SK-MEL-5 (cell line): ENCODE measurements around the gene EMD. TPM values are rescaled to one million over a fixed set of nuclear protein-coding genes. Genes with fewer than 3 reads are reported as not detected.

Source experiments
- DNase-seq: peaks from one replicate; pipeline ENCODE4 v3.0.0-alpha.2; 2016; ENCODE audit warnings: low read depth, low spot score
- in situ Hi-C: cut with HindIII; loops from 2 replicates; pipeline ENCODE4 v1.10.0; 2016; ENCODE audit warnings: low sequenced_read_pairs, high pct_unique_total_duplicates, low pct_unique_long_range_greater_than_20kb
- total RNA-seq: library from RNA; depleted of rRNA; stranded (reverse); fragments of >200 nt; shearing (Covaris generic); gene quantifications from 2 replicates; pipeline ENCODE4 v1.2.3, GENCODE V29; 2014

The EMD gene
- total RNA-seq, 1 experiment from 2014 or later, result 15.4 TPM

DNA sequence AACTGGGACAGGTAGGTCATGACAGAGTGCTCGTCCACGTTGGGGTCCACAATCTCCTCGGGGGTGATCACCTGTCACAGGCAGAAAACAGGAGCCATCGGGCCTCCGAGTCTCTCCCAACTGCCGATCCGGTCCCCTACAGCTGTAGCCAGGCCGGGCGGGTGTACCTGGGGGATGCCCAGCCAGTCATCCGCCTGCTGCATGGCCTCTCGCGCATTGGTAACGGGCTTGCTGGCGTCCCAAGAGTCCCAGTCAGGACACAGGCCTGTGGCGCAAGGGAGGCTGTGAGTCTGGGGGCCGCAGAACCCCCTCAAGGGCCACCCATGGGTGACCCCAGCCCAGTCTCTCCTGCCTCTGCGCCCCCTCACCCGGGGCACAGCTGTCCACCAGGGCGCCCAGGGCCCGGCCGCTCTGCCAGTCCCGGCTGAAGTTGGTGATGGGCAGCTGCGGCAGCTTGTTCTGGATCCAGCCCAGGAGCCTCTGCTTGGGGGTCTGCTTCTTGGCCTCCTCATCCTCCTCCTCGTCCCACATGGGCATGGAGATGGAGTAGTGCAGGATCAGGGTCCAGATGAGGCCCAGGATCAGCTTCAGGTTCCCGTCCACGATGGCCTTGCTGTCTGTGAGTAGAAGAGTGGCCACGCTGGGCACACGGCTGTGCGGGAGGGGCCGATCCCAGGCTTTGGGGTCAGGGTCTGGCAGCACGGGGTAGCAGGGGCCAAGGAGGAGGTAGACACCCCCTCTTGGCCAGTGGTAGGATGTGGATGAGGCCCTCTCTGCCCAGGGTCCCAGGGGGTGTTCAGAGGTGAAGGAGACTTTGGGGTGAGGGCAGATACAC, 11.4 kb upstream of the EMD start:
- in situ Hi-C loops, result no loop called here
- no peak for DNase-seq

DNA sequence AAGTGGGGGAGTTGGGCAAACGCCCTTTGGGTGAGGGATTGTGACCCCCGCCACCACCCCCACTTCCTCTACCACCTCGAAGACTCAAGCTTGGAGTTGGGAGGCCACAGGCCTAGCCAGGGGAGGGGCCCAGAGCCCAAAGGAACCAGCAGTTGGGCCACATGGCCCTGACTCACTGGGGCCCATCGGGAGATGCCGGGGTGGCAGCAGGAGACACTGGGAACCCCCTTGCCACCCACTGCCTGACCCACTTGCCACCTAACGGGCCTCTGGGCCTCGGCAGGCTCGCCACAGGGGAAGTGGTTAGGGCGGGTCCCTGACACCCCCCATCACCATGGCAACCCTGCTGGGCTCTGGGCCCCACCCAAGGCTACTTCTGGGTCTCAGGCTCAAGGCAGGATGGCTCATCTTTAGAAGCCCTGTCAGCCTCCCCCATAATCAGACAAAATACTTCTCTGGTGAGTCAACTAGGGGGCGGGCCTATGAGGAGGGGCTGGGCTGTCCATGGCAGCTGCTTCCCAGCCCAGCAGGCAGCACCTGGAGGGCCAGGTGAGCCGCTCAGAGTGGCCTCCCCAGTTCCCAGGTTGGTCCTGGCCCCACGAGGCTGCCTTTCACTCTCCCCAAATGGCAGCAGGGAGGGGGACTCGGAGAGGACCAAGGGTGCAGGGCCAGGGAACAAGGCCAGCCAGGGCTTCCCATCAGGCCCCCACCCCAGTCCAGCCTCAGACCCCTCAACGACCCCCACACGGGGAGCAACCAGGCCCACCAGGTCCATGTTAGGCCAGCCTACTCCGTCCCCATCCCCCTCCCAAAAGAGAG, 10.3 kb upstream of the EMD start:
- in situ Hi-C loops, result no loop called here
- DNase-seq, result peak; percentile 40

DNA sequence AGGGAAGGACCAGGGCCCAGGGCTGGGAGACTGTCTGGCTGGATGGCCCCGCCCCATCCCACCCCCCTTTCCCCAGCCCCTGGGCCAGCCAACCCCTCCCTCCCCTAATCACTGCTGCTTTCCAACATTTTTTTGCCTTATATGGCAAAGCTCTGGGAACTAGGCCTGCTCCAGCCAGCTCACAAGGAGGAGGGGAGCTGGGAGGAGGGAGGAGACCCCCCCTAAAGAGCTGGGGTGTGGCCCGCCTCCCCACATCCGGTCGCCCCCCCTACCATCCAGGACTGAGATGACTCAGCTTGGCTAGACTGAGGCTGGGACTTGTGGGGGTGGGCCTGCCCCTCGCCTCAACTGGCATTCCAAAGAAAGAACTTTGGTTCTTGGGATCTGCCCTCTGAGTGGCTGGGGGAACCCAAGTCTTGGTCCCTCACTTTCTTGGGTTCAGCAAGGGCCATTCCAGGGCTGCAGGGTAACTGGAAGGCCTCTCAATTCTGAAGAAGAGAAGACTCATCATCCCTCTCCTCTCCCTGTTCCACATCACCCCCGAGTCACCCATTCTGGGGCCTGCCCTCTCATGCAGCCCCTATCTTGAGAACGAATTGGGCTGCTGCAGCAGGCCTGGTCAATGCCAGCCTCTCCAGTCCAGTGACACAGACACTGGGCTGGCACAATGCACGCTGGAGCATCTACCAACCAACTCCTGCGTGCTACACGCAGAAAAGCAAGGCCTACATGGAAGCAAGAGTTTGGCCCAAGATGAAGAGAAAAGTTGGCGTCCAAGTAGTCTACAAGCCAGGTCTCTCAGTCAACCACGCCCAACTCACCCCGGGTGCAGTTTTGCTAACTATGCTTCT, 9.4 kb upstream of the EMD start:
- peak; percentile 52 for DNase-seq
- in situ Hi-C loops, result no loop called here

DNA sequence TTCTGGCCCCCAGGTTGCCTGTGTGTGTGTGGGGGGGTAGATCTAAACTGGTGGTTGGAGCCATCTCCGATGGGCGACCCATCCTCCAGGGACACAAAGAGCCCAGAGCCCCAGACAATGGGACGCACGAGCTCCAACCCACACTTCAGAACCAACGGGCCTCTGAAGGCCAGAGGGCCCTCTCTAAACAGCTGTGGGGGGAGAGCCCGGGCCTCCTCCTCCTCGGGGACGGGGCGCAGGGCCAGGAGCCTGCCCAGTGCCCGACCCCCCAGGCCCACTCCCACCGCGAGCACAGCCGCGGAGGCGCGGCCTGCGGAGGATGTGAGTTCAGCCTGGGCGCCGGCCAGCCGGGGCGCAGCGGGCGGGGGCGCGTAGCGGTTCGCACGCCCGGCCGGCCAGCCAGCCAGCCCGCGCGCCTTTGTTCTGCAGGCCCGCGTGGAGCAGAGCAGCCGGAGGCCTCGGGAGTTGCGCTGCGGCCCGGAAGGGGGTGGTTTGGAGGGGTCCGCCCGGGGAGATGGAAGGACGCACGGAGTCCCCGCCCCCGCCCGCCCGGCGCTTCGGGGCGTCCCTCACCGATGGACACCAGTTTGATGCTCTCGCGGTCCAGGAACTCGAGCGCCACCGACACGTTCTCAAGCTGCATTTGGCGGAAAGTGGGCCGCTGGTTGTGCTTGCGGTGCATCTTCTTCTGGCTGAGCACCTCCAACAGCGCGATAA, 8.6 kb upstream of the EMD start:
- in situ Hi-C loops, result no loop called here
- no peak for DNase-seq

DNA sequence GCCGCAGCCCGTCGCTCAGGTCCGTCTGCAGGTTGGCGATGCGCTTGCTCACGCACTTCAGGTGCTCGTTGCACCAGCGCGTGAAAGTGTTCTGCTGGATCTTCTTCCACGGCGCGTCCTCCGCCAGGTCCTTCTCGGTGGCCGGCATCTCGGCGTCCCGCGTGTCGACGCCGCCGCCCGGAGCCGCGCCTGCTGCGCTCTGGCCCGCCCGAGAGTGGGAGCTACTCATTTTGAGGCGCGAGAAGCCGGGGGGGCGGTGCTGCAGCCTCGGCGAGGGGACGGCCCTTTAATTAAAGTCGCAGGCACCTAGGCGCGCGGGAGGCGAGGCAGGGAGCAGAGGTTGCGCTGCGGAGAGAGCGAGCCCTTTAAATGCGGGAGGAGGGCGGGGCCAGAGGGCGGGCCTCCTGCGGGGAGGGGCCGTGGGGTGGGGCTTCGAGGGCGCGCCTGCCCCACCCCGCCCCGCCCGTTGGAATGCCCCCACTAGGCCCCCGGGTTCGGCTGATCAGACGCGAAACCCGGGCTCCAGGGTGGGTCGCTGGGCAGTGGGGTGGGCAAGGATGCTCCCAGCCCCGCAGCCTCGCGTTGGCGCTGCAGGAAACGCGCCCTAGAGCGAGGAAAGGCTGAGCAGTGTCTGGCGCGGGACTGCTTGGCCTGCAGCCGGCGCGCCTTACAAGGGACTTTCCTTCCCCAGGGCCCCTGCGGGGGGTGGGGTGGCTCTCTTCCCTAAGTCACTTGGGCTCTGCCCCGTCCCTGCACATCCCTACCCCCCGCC, 7.9 kb upstream of the EMD start:
- in situ Hi-C loops, result no loop called here
- peak; percentile 90 for DNase-seq

DNA sequence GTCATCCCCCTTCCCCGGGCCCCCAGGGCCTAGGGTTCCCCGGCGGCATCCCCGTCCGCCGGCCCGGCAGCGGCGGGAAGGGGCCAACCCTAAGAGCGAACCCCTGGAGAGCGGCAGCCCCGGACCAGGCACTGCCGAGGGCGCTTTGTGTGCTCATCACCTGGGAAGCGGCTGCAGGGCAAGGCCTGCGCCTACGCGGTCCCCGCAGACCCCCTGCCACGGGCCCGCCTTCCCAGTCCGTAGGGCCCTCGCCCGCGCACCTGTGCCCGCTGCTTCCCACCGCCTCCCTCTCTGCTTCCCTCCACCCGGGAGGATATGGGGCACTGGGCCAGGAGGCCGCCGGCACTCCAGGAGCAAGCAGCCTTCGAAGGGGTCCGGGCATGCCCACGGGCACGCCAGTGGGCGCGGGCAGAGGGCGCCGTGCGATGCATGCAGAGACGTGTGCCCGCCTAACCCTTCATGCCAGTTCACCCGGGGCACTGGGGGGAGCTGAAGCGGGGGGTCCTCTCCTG, 7.2 kb upstream of the EMD start:
- in situ Hi-C loops, result no loop called here
- DNase-seq, result no peak

DNA sequence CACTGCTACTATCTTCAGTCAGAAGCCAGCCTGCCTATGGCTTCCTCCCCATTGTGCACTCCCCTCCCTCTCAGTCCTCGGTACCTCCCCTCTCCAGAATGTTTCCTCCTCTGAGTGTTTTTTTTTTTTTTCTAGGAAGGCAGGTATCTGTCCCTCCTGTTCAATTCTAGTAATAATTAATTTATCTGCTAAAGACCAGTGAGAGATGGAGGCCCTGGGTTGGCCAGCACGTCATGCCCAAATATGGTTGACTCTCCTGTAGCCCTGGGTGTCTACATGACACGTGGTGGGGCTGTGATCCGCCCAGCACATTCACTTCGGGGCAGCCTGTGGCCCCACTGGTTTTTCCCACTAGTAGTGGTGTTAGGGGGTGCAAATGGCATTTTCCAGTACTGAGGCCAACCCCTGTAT, 6.5 kb upstream of the EMD start:
- no peak for DNase-seq
- in situ Hi-C loops, result no loop called here

DNA sequence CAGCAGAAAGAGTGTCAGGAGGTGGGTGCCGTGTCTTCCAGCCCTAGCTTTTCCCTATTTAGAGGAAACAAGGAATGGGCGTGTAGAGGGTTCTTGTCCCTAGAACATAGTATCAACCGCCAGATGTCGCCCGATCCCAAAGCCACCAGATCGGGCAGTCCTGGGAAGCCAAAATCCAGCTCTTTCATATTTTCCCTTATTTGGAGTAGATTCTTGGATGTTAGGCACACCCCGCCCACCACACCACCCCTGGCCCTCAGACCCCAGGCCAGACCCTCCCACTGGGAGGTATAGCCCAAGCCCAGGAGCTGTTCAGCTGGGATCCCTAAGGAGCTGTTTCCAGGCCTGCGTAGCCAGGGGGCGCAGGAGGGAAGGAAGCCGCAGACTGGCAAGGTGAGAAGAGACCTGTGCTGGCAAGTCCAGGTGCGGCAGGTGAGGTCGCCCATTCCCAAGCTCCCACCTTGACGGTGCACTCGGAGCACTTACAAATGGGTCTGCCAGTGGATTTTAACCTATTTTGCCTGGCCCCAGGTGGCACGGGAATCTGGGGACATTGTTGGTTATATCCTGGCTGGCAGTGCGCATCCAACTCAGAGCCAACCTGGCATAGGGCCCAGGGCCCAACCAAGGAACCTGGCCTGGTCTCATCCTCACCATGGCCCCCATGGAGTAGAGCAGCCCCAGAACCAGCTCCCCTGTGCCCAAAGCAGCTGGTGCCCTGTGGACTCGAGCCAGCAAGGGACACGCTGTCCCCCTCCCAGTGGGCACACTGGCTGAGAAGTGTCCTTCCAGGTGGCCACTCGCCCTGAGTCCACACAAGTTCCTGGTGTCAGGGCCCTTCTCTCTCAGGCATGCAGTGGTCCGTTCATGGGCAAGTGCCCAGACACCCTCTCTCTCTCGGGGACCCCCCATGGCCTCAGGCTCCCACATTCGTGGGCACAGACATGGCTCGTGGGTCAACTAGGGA, 5.5 kb upstream of the EMD start:
- DNase-seq, result peak; percentile 70
- in situ Hi-C loops, result no loop called here

DNA sequence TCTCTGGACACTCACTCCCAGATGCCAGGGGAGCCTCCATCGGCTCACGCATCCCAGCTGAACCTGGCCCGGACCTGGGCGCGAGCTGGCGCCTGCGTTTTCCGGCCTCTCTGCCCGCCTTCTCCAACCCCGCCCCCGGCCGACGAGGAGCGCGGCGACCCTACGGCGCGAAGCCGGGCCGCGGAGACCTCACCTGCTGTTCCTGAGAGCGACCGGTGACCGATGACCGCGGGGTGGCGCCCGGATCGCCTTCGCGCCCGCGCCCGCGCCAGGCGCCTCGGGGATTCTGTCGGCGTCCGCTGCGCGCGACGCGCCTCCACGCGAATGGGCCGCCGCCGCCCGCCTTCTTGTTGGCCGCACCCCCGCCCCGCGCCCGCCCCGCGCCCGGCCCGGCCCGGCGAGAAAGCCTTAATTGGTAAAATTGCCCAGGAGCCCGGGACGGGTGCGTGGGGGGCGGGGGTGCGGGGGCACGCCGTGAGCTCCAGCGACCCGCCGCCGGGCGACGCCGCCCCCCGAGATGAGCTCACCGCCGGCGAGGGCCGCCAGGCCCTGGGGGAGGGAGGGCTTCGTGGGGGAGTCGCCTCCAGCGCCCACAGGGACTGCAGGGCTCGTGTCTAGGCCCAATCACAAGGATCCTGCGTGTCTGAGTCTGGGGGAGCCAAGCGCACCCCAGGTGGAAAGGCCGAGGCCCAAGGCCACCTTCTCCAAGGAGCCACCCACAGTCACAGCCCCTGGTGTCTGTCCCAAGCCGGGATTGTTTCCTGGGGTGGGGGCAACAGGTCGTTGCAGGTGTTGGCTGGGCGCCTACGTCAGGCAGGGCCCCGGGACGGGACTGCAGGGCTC, 4.6 kb upstream of the EMD start, which contains the start of gene FLNA:
Gene FLNA (minus strand): TSS at position 322 of the 843 bp plus-strand sequence. CDS start 3,389 bp downstream, outside the sequence.
- in situ Hi-C loops, result no loop called here
- DNase-seq, result no peak

DNA sequence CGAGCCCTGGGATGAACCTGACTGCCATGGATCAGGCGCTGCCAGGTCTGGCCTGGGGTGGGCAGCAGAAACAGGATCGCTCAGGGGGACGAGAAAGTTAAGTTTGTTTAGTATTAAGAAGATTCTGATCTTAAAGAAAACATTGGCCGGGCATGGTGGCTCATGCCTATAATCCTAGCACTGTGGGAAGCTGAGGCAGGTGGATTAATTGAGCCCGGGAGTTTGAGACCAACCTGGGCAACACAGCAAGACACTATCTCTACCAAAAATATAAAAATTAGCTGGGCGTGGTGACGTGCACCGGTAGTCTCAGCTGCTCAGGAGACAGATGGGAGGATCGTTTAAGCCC, 4.0 kb upstream of the EMD start:
- DNase-seq, result no peak
- in situ Hi-C loops, result no loop called here

DNA sequence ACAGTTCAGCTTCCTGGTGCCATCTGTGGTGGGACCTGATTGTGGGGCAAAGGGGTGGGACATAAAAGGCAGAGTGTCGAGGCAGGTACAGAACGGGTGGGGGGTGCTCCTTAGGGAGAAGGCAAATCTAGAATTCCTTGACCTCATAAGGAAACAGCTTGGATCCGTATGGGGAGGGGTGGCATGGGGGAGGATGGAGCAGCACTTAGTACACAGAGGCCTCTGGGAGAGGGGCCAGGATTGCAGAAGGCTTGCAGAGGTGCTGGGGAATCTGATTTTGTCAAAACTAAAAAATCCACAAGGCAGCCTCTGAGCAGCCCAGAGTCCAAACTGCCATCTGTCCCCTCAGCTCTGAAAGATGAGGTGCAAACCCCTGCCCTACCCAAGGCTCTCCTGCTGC, 2.3 kb upstream of the EMD start:
- in situ Hi-C loops, result no loop called here

DNA sequence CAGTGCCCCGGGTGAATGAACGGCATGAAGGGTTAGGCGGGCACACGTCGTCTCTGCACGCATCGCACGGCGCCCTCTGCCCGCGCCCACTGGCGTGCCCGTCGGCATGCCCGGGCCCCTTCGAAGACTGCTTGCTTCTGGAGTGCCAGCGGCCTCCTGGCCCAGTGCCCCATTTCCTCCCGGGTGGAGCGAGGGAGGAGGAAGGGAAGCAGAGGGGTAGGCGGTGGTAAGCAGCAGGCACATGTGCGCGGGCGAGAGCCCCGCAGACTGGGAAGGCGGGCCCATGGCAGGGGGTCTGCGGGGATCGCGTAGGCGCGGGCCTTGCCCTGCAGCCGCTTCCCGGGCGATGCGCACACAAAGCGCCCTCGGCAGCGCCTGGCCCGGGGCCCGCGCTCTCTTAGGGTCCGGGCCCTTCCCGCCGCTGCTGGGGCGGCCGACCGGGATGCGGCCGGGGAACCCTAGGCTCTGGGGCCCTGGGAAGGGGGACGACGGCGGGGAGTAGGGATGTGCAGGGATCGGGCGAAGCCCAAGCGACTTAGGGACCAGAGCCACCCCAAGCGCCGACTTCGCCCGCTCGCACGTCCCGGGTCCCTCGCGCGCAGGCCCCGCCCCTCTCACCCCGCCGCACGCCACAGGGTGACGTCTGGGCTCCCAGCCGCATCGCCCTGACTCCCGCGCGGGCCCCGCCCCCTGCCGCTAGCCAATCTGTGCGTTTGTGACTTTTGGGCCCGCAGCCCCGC, 866 bp upstream of the EMD start:
- DNase-seq, result peak; percentile 35
- in situ Hi-C loops, result no loop called here

More for the DNA sequence above, 2.3 kb upstream of the EMD start:
- DNase-seq, result no peak

DNA sequence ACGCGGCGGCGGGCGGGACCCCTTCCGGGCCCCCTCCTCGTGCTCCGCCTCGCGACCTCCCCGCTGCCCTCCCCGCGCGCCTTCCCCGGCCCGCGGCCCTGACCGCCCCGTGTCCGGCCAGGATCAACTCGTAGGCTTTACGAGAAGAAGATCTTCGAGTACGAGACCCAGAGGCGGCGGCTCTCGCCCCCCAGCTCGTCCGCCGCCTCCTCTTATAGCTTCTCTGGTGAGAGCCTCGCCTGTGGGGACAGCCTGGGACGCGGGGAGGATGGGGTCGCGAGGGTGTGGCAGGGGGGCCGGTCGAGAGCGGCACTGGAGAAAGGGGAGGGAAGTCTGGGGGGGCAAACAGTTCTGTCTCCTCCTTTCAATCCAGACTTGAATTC, 465 bp downstream of the EMD start:
- in situ Hi-C loops, result no loop called here

DNA sequence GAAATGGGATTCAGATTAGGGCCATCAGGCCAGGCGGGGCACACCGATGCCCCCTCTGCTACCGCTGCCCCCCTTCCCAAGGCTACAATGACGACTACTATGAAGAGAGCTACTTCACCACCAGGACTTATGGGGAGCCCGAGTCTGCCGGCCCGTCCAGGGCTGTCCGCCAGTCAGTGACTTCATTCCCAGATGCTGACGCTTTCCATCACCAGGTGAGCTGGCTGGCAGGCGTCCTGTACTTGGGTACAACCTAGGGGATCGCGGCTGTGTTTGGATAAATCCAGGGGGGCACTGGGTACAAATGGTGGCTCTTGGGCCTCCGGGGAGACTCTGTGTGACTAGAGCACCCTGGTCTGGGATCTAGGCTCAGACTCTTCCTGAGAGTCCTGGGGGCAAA, 1.1 kb downstream of the EMD start:
- DNase-seq, result no peak
- in situ Hi-C loops, result no loop called here

More for the DNA sequence above, 465 bp downstream of the EMD start:
- DNase-seq, result no peak
